NCI-H1092 (cell line): Measurements from ENCODE around the gene TNFRSF1B.

ENCODE experiments used
- DNase-seq: peaks from one replicate; lab custom pipeline; 2025; lab: John Stamatoyannopoulos, UW

Gene TNFRSF1B

DNA sequence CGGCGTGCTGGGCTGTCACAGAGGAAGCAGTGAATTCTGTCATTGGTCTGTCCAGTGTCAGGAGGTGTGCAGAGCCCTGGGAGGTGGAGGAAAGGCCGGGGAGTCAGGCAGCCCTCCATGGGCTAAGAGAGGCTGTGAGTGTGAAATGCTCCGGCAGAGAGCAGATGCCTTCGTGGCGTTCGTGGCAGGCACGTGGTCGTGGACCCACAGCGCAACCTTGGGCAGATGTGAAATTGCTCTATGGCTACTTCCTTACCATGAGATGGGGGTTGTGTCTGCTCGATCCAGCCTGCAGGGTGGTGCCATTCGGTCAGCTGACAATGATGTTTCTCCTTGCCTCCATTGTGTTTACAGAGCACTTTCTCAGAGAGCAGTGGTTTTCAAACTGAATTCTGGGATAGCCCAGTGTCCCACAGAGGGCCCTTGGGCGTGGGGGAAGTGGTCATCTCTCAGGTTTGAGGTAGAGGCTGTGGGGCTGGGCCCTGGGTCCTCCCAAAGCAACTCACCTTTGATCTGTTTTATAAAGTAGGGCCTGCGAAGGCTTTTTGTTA lies 27.9 kb downstream of the TNFRSF1B start:
- no peak for DNase-seq

DNA sequence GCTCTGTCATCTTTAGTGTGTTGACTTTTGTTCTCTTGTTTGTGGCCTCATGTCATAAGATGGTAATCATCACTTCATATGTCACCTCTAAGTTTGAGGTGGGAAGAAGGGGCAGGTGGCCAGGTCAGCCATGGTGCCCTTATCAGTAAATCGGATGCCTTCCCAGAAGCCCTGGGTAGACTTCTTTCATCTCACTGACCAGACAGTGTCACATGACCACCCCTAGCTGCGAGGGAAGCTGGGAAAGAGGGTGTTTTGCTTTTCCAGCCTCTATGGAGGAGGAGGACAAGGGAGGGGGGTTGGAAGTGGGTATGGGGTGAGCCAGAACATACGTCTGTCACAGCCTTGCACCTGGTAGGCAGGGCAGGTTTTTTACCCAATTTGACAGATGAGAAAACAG lies 28.6 kb downstream of the TNFRSF1B start:
- DNase-seq = no peak

DNA sequence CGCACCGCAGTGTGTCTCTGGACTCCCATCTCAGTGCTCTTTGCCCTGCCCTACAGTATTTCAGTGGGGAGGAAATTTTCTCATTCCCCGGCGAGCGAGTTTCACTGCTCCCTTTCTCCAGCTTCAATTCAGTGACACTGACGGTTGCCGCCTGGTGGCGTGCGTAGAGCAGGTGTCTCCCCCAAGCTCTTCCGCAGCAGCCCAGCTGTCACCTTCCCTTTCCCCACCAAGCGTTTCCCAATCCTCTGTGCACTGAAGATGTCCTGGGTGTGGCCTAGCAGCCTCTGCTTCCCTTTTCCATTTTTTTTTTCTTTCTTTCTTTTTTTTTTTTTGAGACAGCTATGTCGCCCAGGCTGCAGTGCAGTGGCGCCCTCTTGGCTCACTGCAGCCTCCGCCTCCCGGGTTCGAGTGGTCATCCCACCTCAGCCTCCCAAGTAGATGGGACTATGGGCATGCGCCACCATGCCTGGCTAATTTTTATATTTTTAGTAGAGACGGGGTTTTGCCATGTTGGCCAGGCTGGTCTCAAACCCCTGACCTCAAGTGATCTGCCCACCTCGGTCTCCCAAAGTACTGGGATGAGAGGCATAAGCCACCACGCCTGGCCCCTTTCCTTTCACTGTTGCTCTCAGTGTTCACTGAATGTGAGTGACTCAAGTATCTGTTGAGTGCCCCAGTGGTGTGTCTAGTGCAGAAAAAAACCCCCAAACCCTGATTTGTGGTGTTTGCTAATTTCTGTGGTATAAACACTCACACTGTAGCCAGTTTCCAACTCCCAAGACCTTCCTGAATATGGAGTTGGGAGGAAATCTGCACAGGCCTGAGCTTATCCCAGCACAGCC lies 30.1 kb downstream of the TNFRSF1B start:
- no peak for DNase-seq

DNA sequence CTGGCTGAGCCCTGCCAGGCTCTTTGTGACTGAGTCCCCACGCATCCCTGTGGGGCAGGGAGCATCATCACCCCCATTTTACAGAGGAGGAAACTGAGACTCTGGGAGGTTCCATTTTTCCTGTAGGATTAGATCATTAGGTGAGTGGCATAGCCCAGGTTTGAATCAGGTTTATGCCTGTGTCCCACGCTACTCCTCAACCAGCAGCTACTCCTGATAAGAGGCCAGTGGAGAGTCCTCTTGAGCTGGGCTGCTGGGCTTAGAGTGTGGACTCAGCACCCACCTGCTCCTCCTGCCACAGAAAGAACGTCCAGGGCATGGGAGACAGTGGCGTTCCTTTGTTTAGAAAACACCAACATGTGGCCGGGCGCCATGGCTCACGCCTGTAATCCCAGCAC lies 30.7 kb downstream of the TNFRSF1B start:
- no peak for DNase-seq

DNA sequence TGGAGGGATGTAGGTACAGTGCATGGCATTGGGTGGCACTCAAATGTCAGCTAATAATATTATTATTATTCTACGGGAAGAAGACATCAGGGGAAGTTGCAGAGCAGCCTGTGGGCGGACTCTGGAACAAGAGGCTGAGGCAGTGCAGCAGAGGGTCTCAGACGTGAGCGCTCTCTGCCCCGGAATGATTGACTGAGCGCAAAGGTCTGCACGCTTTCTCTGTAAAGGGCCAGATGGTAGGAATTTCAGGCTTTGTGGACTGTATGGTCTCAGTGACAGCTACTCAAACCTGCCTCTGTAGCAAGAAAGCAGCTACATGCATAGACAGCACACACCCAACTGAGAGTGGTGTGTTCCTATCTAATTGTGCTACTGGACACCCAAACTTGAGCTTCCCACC lies 33.4 kb downstream of the TNFRSF1B start:
- no peak for DNase-seq

DNA sequence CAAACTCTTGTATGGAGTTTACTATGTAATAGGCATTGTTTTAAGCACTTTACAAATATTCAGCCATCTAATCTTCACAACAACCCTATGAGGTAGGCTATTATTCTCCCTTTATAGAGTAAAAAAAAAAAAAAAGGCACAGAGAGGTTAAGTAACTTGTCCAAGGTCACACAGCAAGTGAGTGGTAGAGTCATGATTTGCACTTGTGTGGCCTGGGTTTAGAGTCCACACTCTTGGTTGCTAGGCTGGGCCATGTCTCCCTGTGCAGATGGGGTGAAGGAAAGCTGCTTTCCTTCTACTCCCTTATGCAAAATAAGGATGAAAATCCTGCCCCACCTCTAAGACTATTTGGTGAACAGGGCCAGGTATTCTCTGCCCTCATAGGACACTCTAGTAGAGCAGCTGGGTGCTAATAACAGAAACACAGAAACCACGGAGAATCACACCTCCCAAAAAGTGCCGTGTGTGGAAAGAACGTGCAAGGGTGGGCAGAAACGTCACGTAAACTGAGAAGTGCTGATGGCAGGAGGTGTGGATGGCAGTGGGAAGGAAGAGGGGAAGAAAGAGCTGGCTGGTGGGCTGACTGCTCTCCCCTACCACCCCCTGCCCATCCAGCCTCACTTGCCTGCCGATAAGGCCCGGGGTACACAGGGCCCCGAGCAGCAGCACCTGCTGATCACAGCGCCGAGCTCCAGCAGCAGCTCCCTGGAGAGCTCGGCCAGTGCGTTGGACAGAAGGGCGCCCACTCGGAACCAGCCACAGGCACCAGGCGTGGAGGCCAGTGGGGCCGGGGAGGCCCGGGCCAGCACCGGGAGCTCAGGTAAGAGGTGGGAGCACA lies 34.8 kb downstream of the TNFRSF1B start:
- no peak for DNase-seq

DNA sequence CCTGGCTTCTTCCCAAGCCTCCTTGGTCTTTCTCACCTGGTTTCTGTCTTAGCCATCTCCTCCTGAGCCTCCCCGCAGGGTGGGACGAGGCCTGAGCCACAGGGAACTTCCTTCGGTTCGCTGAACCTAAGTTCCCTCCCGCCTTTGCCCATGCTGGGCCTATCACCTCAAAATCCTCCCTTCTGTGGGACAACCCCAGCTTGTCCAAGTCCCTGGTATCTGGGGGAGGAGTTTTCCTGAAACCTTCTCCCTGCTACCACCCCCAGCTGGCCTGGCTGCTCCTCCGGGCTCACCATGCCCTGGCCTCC lies 35.4 kb downstream of the TNFRSF1B start:
- DNase-seq = no peak

DNA sequence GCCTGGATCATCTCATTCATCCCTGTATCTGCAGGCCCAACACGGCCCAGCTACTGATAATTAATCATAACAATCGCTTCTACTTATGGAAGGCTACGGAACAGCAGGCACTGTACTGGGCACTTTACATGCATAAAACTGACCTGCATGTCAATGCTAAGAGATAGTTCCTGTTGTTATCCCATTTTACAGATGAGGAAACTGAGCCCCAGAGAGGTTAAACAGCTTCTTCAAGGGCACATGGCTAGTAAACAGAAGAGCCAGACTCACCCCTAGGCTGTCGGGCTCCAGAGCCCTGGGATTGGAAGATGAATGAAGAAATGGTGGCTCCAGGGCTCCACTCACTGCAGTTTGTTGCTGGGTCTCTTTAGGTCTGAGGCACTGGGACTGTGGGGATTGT lies 35.8 kb downstream of the TNFRSF1B start:
- no peak for DNase-seq

DNA sequence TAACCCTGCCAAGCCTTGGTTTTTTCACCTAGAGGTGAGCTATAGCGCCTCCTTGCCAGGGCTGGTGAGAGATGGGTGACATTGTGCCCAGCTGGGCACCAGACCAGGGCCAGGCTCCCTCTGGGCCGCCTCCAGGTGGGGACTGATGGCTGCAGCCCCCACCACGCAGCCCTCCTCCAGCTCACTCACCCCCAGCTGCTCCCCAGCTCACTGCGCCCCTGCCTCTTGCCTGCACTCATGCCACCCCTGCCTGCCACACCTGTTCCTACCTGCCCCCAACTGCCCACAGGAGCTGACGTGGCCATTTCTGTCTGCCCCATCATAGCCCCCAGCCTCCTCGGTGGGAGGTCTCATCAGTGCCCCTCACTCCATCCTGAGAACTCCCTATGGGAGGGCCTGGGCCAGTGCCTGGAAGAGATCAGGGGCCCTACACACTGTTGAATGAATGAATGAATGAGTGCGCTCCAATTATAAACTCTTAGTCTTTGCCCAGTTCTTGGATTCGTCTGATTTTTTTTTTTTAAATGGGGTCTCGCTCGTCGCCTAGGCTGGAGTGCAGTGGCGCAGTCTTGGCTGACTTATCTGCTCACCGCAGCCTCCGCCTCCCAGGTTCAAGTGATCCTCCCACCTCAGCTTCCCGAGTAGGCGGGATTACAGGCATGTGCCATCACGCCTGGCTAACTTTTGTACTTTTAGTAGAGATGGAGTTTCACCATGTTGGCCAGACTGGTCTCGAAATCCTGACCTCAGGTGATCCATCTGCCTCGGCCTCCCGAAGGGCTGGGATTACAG lies 36.6 kb downstream of the TNFRSF1B start:
- DNase-seq = no peak

DNA sequence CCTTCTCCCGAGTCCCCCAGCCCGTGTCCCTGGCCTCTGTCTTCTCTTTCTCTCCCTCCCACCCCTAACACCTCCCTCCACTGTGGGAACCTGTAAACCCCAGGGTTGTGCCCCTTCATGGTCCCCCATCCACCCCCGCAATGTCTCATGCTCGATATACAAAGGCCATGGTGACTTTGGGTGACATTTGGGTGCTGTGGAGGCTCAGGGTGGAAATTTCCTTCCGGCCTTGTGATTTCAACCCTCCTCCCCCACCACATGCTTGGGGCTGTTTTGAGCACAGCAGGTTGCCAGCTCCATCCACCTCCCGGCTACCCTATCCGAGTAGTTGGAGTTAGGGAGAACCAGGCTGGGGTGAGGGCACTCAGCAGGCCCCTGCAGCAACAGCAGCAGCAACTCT lies 37.3 kb downstream of the TNFRSF1B start:
- no peak for DNase-seq

DNA sequence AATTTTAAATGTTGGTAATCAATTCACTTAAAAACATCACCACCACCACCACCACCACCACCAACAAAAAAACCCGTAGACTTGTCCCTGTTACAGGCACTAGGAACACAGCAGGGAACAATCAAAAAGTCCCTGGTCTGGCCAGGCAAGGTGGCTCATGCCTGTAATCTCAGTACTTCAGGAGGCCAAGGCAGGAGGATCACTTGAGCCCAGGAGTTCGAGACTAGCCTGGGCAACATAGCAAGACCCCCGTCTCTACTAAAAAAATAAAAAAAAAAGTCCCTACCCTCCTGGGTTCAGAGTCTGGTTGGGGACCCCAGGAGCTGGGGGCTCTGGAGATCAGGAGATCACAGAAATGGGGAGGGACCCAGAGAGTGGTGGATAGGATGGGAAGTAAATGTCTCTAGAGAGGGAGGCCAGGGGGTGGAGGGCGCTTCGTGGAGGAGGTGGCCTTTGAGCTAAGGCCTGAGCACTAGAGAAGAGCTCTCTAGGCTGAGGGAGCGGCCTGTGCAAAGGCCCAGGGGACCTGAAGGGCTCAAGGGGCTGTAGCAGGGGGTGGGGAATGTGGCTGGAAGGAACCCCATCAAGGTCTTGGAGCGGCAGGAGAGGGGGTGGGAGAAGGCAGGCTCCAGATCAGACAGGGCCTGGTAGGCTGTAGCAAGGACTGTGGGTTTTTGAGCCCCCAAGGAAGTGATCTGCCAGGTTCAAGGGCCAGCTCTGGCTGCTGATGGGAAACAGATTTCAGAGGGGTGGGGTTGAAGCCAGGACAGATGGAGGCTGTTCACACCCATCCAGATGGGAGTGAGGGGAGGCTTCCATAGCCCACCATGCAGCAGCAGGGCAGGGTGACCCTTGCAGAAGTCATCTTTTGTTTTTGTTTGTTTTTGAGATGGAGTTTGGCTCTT lies 38.2 kb downstream of the TNFRSF1B start:
- no peak for DNase-seq

DNA sequence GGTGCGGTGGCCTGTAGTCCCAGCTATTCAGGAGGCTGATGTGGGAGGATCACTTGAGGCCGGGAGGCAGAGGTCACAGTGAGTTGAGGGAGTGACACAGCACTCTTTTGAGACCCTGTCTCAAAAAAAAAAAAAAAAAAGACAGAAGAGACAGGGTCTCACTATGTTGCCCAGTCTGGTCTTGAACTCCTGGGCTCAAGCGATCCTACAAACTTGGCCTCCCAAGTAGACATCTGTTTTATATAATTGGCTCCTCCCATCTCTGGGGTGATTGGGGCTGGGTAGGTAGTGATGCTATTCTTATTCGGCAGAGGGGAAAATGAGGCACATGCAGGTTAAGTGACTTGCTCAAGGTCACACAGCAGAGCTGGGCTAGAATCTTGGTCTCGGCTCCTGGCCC lies 39.4 kb downstream of the TNFRSF1B start:
- no peak for DNase-seq

DNA sequence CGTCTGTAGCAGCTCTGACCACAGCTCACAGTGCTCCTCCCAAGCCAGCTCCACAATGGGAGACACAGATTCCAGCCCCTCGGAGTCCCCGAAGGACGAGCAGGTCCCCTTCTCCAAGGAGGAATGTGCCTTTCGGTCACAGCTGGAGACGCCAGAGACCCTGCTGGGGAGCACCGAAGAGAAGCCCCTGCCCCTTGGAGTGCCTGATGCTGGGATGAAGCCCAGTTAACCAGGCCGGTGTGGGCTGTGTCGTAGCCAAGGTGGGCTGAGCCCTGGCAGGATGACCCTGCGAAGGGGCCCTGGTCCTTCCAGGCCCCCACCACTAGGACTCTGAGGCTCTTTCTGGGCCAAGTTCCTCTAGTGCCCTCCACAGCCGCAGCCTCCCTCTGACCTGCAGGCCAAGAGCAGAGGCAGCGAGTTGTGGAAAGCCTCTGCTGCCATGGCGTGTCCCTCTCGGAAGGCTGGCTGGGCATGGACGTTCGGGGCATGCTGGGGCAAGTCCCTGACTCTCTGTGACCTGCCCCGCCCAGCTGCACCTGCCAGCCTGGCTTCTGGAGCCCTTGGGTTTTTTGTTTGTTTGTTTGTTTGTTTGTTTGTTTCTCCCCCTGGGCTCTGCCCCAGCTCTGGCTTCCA lies 40.1 kb downstream of the TNFRSF1B start:
- DNase-seq = no peak

DNA sequence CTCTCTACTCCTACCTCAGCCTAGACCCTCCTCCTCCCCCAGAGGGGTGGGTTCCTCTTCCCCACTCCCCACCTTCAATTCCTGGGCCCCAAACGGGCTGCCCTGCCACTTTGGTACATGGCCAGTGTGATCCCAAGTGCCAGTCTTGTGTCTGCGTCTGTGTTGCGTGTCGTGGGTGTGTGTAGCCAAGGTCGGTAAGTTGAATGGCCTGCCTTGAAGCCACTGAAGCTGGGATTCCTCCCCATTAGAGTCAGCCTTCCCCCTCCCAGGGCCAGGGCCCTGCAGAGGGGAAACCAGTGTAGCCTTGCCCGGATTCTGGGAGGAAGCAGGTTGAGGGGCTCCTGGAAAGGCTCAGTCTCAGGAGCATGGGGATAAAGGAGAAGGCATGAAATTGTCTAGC lies 41.5 kb downstream of the TNFRSF1B start:
- no peak for DNase-seq

DNA sequence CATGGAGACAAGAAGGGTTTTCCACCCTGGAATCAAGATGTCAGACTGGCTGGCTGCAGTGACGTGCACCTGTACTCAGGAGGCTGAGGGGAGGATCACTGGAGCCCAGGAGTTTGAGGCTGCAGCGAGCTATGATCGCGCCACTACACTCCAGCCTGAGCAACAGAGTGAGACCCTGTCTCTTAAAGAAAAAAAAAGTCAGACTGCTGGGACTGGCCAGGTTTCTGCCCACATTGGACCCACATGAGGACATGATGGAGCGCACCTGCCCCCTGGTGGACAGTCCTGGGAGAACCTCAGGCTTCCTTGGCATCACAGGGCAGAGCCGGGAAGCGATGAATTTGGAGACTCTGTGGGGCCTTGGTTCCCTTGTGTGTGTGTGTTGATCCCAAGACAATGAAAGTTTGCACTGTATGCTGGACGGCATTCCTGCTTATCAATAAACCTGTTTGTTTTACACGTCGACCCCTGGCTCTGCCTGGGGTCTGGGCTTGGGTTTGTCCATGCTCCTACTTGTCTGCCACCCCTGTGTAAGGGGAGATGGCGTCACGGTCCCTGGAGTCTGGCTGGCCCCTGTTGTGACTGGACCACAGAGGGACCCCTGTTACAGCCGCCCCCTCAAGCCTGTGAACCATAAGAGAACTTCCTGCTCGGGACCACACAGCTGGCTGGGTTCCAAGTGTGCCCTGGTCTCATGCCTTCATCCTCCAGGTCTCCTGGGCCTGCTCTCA lies 42.1 kb downstream of the TNFRSF1B start:
- peak; percentile 77 for DNase-seq

DNA sequence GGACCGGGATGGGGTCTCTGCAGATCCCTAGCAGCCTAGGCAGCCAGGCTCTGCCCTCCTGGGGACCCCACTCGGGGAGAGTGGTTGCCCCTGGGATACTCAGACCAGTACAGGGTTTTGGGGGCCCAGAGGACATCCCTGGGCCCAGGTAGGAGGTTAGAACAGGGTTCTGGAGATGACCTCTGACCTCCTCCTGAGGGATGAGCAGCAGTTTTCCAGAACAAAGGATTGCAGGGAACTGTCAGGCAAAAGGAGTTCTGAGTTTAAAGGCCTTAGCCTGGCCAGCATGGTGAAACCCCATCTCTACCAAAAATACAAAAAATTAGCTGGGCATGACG lies 42.7 kb downstream of the TNFRSF1B start:
- DNase-seq = no peak

DNA sequence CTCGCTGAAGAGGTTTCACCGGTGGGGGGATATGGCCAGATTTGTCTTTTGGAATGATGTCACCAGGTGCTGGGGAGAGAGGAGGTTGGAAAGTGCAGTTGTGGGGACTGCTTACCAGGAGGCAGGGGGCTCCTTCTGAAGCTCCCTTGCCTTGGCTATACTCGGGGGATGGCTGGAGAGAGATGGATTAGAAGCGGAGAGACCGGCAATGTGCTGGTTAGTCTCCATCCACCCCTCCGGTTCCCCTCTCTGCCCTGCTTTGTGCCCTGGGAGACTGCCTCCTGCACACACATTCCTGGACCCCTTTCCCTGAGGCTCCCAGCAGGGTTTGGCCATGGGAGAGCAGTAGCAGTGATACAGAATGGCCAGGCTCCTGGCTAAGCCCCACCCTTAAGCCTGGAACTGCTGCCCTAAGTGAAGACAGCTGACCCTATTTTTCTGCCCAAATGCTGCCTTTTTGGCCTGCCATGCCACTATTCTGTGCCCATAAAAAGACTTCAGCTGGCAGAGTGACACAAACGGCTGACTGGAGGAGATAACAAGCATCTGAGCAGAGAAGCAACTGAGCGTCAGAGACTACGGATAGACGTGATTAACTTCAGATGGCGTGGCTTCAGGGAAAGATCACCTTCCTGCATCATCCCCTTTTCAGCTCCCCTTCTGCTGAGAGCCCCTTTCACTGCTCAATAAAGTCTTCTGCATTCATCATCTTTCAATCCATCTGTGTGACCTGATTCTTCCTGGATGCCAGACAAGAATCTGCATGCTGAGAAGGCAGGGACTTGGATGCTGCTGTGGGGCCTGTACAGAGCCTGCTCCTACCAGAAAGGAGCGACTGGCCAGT lies 48.5 kb downstream of the TNFRSF1B start:
- no peak for DNase-seq

DNA sequence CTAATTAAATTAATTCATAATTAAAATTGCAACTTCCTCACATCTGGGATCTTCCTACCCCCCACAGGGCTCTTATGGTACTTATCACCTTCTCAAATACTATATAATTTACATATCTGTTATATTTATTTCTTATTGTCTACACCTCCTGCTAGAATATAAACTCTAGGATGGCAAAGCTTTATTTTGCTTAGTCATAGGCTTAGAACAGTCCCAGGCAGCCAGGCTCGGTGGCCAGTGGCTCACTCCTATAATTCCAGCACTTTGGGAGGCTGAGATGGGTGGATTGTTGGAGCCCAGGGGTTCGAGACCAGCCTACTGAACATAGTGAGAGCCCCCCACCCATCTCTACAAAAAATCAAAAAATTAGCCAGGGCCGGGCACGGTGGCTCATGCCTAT lies 53.0 kb downstream of the TNFRSF1B start:
- no peak for DNase-seq

DNA sequence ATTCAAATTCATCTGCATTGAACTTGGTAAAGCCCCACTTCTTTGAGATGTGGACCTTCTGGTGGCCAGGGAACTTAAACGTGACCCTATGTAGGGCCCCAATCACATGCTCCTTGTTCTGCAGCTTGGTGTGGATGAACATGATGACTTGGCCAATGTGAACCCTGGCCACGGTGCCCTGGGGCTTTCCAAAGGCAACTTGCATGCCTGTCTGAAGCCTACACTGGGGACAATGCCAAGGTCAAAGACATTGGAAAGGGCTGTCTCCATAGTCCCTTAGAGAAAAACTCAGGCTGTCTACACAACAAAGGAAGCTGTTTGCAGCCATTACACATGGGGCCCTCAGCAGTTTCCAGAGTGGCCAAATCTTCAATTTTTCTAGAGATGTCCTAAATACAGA lies 54.1 kb downstream of the TNFRSF1B start:
- no peak for DNase-seq
